KMS-11 (cell line): Measurements from ENCODE around the gene NUSAP1.
"Not testable (repeated sequence)": the region's sequence is repeated elsewhere in the genome, so short reads cannot be mapped to it uniquely, and the experiment has no call there.

Experiments used
- H2AFZ ChIP-seq: fragments of 200-600 bp; sonication (generic); 2 replicates; pipeline ENCODE4 v1.6.1; 2016; ENCODE audit warnings: antibody characterized with exemption, mixed run types, low read depth
- H3K27ac ChIP-seq: fragments of 200-600 bp; sonication (generic); 2 replicates; pipeline ENCODE4 v1.6.1; 2016; ENCODE audit warnings: mild to moderate bottlenecking, mixed run types
- H3K27me3 ChIP-seq: fragments of 200-600 bp; sonication (generic); 2 replicates; pipeline ENCODE4 v1.6.1; 2017; ENCODE audit warnings: mild to moderate bottlenecking, low read depth, mixed run types, moderate library complexity; ENCODE audit not compliant: insufficient read depth
- H3K36me3 ChIP-seq: fragments of 200-600 bp; sonication (generic); 2 replicates; pipeline ENCODE4 v1.6.1; 2017; ENCODE audit warnings: mild to moderate bottlenecking, mixed run types; ENCODE audit not compliant: insufficient read depth
- H3K4me1 ChIP-seq: fragments of 200-600 bp; sonication (generic); 2 replicates; pipeline ENCODE4 v1.6.1; 2016; ENCODE audit warnings: mild to moderate bottlenecking, low read depth, mixed run types; ENCODE audit not compliant: poor library complexity, severe bottlenecking
- H3K4me2 ChIP-seq: fragments of 200-600 bp; sonication (generic); 2 replicates; pipeline ENCODE4 v1.7.0; 2016; ENCODE audit warnings: mild to moderate bottlenecking, mixed run types
- H3K4me3 ChIP-seq: fragments of 200-600 bp; sonication (generic); IDR thresholded peaks from 2 replicates; pipeline ENCODE4 v1.6.1; 2017; ENCODE audit warnings: low read depth, low read length, mixed read lengths; ENCODE audit not compliant: insufficient read depth
- H3K79me2 ChIP-seq: fragments of 200-600 bp; sonication (generic); 2 replicates; pipeline ENCODE4 v1.6.1; 2016; ENCODE audit warnings: low read depth, mixed run types; ENCODE audit not compliant: insufficient read depth
- H3K9ac ChIP-seq: fragments of 200-600 bp; sonication (generic); 2 replicates; pipeline ENCODE4 v1.6.1; 2016; ENCODE audit warnings: mild to moderate bottlenecking, mixed run types
- H4K20me1 ChIP-seq: fragments of 200-600 bp; sonication (generic); 2 replicates; pipeline ENCODE4 v1.6.1; 2016; ENCODE audit warnings: mild to moderate bottlenecking, mixed run types; ENCODE audit not compliant: insufficient read depth
- TF ChIP-seq, protein P1 (sequence below): fragments of 200-600 bp; sonication (generic); conservative IDR thresholded peaks from 2 replicates; pipeline ENCODE4 v1.6.1; 2017; ENCODE audit warnings: low read depth, mild to moderate bottlenecking, antibody characterized with exemption, low read length, moderate library complexity, mixed read lengths

Gene NUSAP1

GRCh38 chr15:41377978-41378377, 45.3 kb downstream of the NUSAP1 start:
- no peak overlapping the region for H3K4me2 ChIP-seq
- no peak overlapping the region for H2AFZ ChIP-seq
- H3K4me3 ChIP-seq: no peak overlapping the region
- H3K4me1 ChIP-seq: no peaks in the 10 kb centered on the region
- no peak overlapping the region for H3K9ac ChIP-seq
- H3K79me2 ChIP-seq: no peaks in the 10 kb centered on the region
- no peak overlapping the region for H3K27ac ChIP-seq
- no peaks in the 10 kb centered on the region for H3K27me3 ChIP-seq
- H4K20me1 ChIP-seq: no peaks in the 10 kb centered on the region
- TF ChIP-seq, protein P1, sequence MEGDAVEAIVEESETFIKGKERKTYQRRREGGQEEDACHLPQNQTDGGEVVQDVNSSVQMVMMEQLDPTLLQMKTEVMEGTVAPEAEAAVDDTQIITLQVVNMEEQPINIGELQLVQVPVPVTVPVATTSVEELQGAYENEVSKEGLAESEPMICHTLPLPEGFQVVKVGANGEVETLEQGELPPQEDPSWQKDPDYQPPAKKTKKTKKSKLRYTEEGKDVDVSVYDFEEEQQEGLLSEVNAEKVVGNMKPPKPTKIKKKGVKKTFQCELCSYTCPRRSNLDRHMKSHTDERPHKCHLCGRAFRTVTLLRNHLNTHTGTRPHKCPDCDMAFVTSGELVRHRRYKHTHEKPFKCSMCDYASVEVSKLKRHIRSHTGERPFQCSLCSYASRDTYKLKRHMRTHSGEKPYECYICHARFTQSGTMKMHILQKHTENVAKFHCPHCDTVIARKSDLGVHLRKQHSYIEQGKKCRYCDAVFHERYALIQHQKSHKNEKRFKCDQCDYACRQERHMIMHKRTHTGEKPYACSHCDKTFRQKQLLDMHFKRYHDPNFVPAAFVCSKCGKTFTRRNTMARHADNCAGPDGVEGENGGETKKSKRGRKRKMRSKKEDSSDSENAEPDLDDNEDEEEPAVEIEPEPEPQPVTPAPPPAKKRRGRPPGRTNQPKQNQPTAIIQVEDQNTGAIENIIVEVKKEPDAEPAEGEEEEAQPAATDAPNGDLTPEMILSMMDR: no peak
- H3K36me3 ChIP-seq: peaks cover 16% of the 10 kb centered on the region

DNA sequence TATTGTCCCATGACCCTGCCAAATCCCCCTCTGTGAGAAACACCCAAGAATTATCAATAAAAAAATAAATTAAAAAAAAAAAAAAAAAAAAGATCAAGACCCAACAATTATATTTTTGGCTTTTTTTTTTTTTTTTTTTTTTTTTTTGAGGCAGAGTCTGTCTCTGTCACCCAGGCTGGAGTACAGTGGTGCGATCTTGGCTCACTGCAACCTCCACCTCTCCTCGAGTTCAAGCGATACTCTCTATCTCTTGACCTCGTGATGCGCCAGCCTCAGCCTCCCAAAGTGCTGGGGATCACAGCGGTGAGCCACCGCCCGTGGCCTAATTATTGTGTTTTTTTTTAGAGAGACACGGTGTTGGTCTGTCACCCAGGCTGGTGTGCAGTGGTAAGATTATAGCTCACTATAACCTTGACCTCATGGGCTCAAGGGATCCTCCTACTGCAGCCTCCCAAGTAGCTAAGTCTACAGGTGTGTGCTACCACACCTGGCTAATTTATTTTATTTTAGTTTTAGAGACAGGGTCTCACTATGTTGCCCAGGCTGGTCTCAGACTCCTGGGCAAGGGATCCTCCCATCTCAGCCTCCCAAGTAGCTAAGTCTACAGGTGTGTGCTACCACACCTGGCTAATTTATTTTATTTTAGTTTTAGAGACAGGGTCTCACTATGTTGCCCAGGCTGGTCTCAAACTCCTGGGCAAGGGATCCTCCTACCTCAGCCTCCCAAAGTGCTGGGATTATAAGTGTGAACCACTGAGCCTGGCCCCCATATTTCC, 51.5 kb downstream of the NUSAP1 start:
- H2AFZ ChIP-seq, H3K4me2 ChIP-seq, H4K20me1 ChIP-seq, H3K9ac ChIP-seq, H3K27me3 ChIP-seq, H3K27ac ChIP-seq, H3K4me3 ChIP-seq, H3K4me1 ChIP-seq, H3K79me2 ChIP-seq, H3K36me3 ChIP-seq: not testable (repeated sequence)

- TF ChIP-seq, protein P1: no peak
- Histone ChIP-seq H3K27ac (no peak overlapping the region), H3K4me2 (no peak overlapping the region), H3K36me3 (no peaks in the 10 kb centered on the region), H3K27me3 (no peaks in the 10 kb centered on the region), H3K4me1 (no peaks in the 10 kb centered on the region), H2AFZ (no peak overlapping the region), H3K4me3 (no peak overlapping the region), H3K79me2 (no peaks in the 10 kb centered on the region), H4K20me1 (no peaks in the 10 kb centered on the region), H3K9ac (no peak overlapping the region)
Observed at GRCh38 chr15:41387646-41388045, 55.0 kb downstream of the NUSAP1 start.

GRCh38 chr15:41392659-41393058, 60.0 kb downstream of the NUSAP1 start:
- H3K27me3 ChIP-seq: no peaks in the 10 kb centered on the region
- H4K20me1 ChIP-seq: no peaks in the 10 kb centered on the region
- TF ChIP-seq, protein P1: no peak
- no peak overlapping the region for H3K27ac ChIP-seq
- H3K4me1 ChIP-seq: no peaks in the 10 kb centered on the region
- H3K9ac ChIP-seq: no peak overlapping the region
- no peak overlapping the region for H2AFZ ChIP-seq
- H3K79me2 ChIP-seq: no peaks in the 10 kb centered on the region
- H3K36me3 ChIP-seq: no peaks in the 10 kb centered on the region
- H3K4me2 ChIP-seq: no peak overlapping the region
- no peak overlapping the region for H3K4me3 ChIP-seq

DNA sequence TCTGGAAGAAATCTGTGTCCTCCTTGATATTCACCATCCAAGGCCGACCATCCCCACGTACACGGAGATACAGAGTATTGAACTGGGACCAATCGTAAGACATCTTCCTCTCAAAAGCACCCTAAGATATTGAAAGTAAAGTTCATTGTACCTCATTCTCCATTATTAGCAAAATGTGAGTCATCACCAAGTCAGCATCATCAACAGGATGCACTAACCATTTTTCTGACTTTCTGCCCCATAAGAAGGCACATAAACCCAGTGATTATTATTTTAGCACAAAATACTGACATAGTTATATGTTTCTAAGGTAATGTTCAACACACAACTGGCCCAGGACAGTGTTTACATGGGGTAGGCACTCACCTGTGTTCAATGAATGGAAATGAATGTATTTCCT, 62.2 kb downstream of the NUSAP1 start:
- no peak overlapping the region for H2AFZ ChIP-seq
- no peaks in the 10 kb centered on the region for H3K4me1 ChIP-seq
- no peaks in the 10 kb centered on the region for H3K36me3 ChIP-seq
- H3K79me2 ChIP-seq: no peaks in the 10 kb centered on the region
- H3K27me3 ChIP-seq: no peaks in the 10 kb centered on the region
- TF ChIP-seq, protein P1: no peak
- no peak overlapping the region for H3K9ac ChIP-seq
- H3K4me3 ChIP-seq: no peak overlapping the region
- H3K27ac ChIP-seq: no peak overlapping the region
- H4K20me1 ChIP-seq: no peaks in the 10 kb centered on the region
- no peak overlapping the region for H3K4me2 ChIP-seq
